Endothelial cell (in vitro differentiated cells): Measurements from ENCODE around the gene PPM1H. TPM values are rescaled to one million over a fixed set of nuclear protein-coding genes. Genes with fewer than 3 reads are reported as not detected.
A peak's percentile ranks its signal among the peaks of the same experiment; 100 is the strongest.

Experiments used
- DNase-seq: peaks from one replicate; pipeline ENCODE4 v3.0.0; 2021; ENCODE audit warnings: low spot score
- H3K27ac Mint-ChIP-seq: one replicate; pipeline ENCODE4 v1.8.0; 2021; ENCODE audit warnings: mixed read lengths, inconsistent platforms; ENCODE audit not compliant: unreplicated experiment
- H3K27me3 Mint-ChIP-seq: one replicate; pipeline ENCODE4 v1.8.0; 2021; ENCODE audit warnings: mild to moderate bottlenecking, moderate library complexity, mixed read lengths, inconsistent platforms; ENCODE audit not compliant: unreplicated experiment
- H3K36me3 Mint-ChIP-seq: one replicate; pipeline ENCODE4 v1.8.0; 2021; ENCODE audit warnings: mild to moderate bottlenecking, low read depth, mixed read lengths, inconsistent platforms; ENCODE audit not compliant: unreplicated experiment
- H3K4me1 Mint-ChIP-seq: one replicate; pipeline ENCODE4 v1.8.0; 2021; ENCODE audit warnings: mild to moderate bottlenecking, mixed read lengths, inconsistent platforms; ENCODE audit not compliant: unreplicated experiment
- H3K4me3 Mint-ChIP-seq: one replicate; pipeline ENCODE4 v1.8.0; 2021; ENCODE audit warnings: mild to moderate bottlenecking, mixed read lengths, inconsistent platforms; ENCODE audit not compliant: unreplicated experiment
- H3K9me3 Mint-ChIP-seq: one replicate; pipeline ENCODE4 v1.8.0; 2021; ENCODE audit warnings: mixed read lengths, inconsistent platforms; ENCODE audit not compliant: unreplicated experiment
- CTCF ChIP-seq: fragments of 200-600 bp; sonication (generic); IDR thresholded peaks from one replicate; pipeline ENCODE4 v1.5.0; 2021; ENCODE audit warnings: antibody characterized with exemption; ENCODE audit not compliant: unreplicated experiment
- total RNA-seq: library from RNA; stranded (reverse); fragmentation: NEBNext Ultra II Directional; extraction: Animal tissue kit (Norgen Biotek cat#: 25700); gene quantifications from one replicate; pipeline ENCODE4 v1.2.1, GENCODE V29; 2021; ENCODE audit not compliant: unreplicated experiment

Gene PPM1H
- total RNA-seq, 1 donor from 2014 or later: 71.8 TPM

GRCh38 chr12:62866451-62867082 lies 68.4 kb downstream of the PPM1H start:
- peaks cover 5% of the 10 kb centered on the region for H3K36me3 Mint-ChIP-seq
- H3K4me3 Mint-ChIP-seq: no peak overlapping the region
- peaks cover 3% of the 10 kb centered on the region for H3K27me3 Mint-ChIP-seq
- peak overlapping the region; percentile 87 for H3K27ac Mint-ChIP-seq
- peaks cover 38% of the 10 kb centered on the region for H3K4me1 Mint-ChIP-seq
- TF ChIP-seq CTCF: no peak
- H3K9me3 Mint-ChIP-seq: no peaks in the 10 kb centered on the region
- peak; percentile 11 for DNase-seq

- no peak overlapping the region for H3K4me3 Mint-ChIP-seq
- peaks cover 1% of the 10 kb centered on the region for H3K27me3 Mint-ChIP-seq
- no peaks in the 10 kb centered on the region for H3K9me3 Mint-ChIP-seq
- no peak overlapping the region for H3K27ac Mint-ChIP-seq
- TF ChIP-seq CTCF: no peak
- peaks cover under 1% of the 10 kb centered on the region for H3K36me3 Mint-ChIP-seq
- DNase-seq: no peak
- peaks cover 44% of the 10 kb centered on the region for H3K4me1 Mint-ChIP-seq
Observed at GRCh38 chr12:62865937-62866336, 69.0 kb downstream of the PPM1H start.

- Mint-ChIP-seq H3K27ac (no peak overlapping the region), H3K4me1 (peaks cover 51% of the 10 kb centered on the region), H3K36me3 (no peaks in the 10 kb centered on the region), H3K9me3 (no peaks in the 10 kb centered on the region), H3K27me3 (peaks cover 1% of the 10 kb centered on the region), H3K4me3 (no peak overlapping the region)
- no peak for DNase-seq
- no peak for TF ChIP-seq CTCF
Observed at GRCh38 chr12:62865065-62865464, 69.9 kb downstream of the PPM1H start.

GRCh38 chr12:62862259-62862881 lies 72.6 kb downstream of the PPM1H start:
- H3K9me3 Mint-ChIP-seq: no peaks in the 10 kb centered on the region
- peaks cover 67% of the 10 kb centered on the region for H3K4me1 Mint-ChIP-seq
- TF ChIP-seq CTCF: no peak
- H3K36me3 Mint-ChIP-seq: no peaks in the 10 kb centered on the region
- no peak overlapping the region for H3K27ac Mint-ChIP-seq
- DNase-seq: no peak
- no peak overlapping the region for H3K4me3 Mint-ChIP-seq
- peaks cover 1% of the 10 kb centered on the region for H3K27me3 Mint-ChIP-seq

GRCh38 chr12:62861586-62861985 lies 73.4 kb downstream of the PPM1H start:
- TF ChIP-seq CTCF: no peak
- peaks cover 63% of the 10 kb centered on the region for H3K4me1 Mint-ChIP-seq
- no peaks in the 10 kb centered on the region for H3K9me3 Mint-ChIP-seq
- no peaks in the 10 kb centered on the region for H3K27me3 Mint-ChIP-seq
- no peak overlapping the region for H3K4me3 Mint-ChIP-seq
- no peak overlapping the region for H3K27ac Mint-ChIP-seq
- no peaks in the 10 kb centered on the region for H3K36me3 Mint-ChIP-seq
- DNase-seq: no peak
